Cardiac fibroblast (primary cell): Measurements from ENCODE around the gene OR2D2.
"Not testable (repeated sequence)": the region's sequence is repeated elsewhere in the genome, so short reads cannot be mapped to it uniquely, and the experiment has no call there.

Experiments
- DNase-seq, 2 donors: peaks; one replicate each; pipeline versions ENCODE4 v3.0.0 to v3.0.0-alpha.2; 2010; ENCODE audit warnings: low read depth in 2 of 2
- H3K4me3 ChIP-seq, 2 donors: replicated peaks in 1 of 2; 1 replicate in 1 of 2; 2 replicates in 1 of 2; pipeline ENCODE4 v1.5.1; 2011; ENCODE audit warnings: low read depth in 2 of 2, low read length in 2 of 2, mild to moderate bottlenecking in 2 of 2, moderate library complexity in 1 of 2
- CTCF ChIP-seq: IDR thresholded peaks from one replicate; pipeline ENCODE4 v1.5.1; 2011; ENCODE audit warnings: low read depth, mild to moderate bottlenecking, low read length, inconsistent platforms

Gene OR2D2

DNA sequence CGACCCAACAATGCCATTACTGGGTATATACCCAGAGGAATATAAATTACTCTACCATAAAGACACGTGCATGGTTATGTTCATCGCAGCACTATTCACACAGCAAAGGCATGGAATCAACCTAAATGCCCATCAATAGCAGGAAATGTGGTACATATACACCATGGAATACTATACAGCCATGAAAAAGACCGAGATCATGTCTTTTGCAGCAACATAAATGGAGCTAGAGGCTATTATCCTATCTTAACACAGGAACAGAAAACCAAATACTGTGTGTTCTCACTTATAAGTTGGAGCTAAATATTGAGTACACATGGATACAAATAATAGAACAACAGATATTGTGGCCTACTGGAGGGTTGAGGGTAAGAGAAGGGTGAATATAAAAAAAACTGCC, 3.5 kb downstream of the OR2D2 start:
- no peak overlapping the region for H3K4me3 ChIP-seq
- DNase-seq = no peak
- no peak for TF ChIP-seq CTCF

DNA sequence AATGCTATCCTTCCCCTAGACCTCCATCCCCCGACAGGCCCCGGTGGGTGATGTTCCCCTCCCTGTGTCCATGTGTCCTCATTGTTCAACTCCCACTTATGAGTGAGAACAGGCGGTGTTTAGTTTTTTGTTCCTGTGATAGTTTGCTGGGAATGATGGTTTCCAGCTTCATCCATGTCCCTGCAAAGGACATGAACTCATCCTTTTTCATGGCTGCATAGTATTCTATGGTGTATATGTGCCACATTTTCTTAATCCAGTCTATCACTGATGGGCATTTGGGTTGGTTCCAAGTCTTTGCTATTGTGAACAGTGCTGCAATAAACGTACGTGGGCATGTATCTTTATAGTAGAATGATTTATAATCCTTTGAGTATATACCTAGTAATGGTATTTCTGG, 4.6 kb downstream of the OR2D2 start:
- H3K4me3 ChIP-seq, DNase-seq: not testable (repeated sequence)

DNA sequence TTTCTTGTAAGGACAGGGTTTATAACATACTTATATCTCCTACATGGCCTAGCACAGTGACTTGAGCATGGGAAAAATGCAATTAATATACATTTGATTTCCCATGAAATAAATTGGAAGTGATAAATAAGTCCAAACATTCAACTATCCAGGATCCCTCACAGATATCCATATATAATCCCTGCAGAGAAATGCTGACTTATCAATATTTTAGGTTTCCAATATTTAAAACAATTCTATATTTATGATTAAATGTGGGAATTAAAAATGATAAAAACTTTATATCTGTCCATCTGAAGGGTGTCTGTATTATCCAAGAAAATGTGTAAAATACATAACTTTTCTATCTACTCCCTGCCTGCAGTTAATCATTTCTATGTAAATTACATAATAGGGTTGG, 9.5 kb downstream of the OR2D2 start:
- H3K4me3 ChIP-seq = no peak overlapping the region
- DNase-seq = no peak
- TF ChIP-seq CTCF = no peak

DNA sequence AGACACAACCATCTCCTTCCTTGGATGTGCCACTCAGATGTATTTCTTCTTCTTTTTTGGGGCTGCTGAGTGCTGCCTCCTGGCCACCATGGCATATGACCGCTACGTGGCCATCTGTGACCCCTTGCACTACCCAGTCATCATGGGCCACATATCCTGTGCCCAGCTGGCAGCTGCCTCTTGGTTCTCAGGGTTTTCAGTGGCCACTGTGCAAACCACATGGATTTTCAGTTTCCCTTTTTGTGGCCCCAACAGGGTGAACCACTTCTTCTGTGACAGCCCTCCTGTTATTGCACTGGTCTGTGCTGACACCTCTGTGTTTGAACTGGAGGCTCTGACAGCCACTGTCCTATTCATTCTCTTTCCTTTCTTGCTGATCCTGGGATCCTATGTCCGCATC, 15.4 kb downstream of the OR2D2 start:
- DNase-seq = no peak
- no peak overlapping the region for H3K4me3 ChIP-seq
- no peak for TF ChIP-seq CTCF

DNA sequence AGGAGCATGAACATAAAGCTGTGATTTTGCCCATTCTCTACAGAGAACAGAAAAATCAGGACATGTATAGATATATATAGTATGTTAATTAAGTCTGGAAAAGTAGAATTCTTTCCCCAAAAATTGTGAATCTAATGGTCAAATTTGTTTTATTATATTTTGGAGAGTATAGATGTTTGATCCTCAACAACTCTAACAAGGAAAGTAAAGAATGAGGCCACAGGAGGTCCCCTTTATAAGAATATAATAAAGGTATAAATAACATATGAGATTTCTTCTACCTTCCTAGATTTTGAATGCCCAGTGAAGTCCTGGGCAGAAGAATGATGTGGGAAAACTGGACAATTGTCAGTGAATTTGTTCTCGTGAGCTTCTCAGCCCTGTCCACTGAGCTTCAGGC, 16.0 kb downstream of the OR2D2 start, which contains the start of gene OR10A4:
Gene OR10A4, plus strand, starts transcription at position 301 of the 400 bp plus-strand sequence. Its CDS starts 23 bp downstream, at position 324.
- DNase-seq = no peak
- no peak within 1 kb of the TSS for H3K4me3 ChIP-seq

DNA sequence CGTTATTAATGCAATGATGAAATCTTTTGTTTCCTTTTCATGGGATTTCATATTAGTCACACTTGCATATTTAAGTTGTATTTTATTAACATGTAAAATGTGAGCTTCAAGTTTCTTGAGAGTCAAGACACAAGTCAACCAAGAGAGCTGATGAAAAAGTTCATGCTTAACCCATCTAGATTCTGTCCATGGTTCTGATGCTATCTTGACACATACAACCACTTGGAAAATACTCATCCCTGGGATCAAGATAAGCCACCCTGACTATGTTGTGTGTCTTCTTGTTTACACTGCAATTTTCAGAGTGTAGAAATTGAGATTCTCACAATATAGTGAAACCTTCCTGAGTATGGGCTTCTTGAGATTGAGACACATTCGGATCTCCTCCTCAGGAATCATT, 16.5 kb downstream of the OR2D2 start:
- H3K4me3 ChIP-seq = no peak overlapping the region
- no peak for DNase-seq
- TF ChIP-seq CTCF = no peak

More for the DNA sequence above, 16.0 kb downstream of the OR2D2 start, which contains the start of gene OR10A4:
- no peak for TF ChIP-seq CTCF

- H3K4me3 ChIP-seq = no peak overlapping the region
- no peak for TF ChIP-seq CTCF
- no peak for DNase-seq
Measured at GRCh38 chr11:6871278-6871677, 21.0 kb downstream of the OR2D2 start.
